HL-60 (cell line): ENCODE measurements around the gene PTPN1.
"Not testable (repeated sequence)": the region's sequence is repeated elsewhere in the genome, so short reads cannot be mapped to it uniquely, and the experiment has no call there.

Experiments
- DNase-seq, 2 experiments: peaks; one replicate each; pipeline ENCODE4 v3.0.0-alpha.2; 2010 to 2020; ENCODE audit warnings: low read depth in 1 of 2, low spot score in 1 of 2
- H3K27ac ChIP-seq: fragments of 250-450 bp; sonication (Bioruptor Pico); replicated peaks from 2 replicates; pipeline ENCODE4 v1.5.1; 2020; ENCODE audit warnings: mild to moderate bottlenecking, moderate library complexity
- H3K27me3 ChIP-seq: fragments of 250-450 bp; sonication (Bioruptor Pico); 2 replicates; pipeline ENCODE4 v1.5.1; 2021; ENCODE audit warnings: mild to moderate bottlenecking, moderate library complexity; ENCODE audit not compliant: insufficient read depth, poor library complexity, severe bottlenecking
- H3K4me3 ChIP-seq: replicated peaks from 2 replicates; pipeline ENCODE4 v1.5.1; 2011; ENCODE audit warnings: mild to moderate bottlenecking, control low read depth, low read length; ENCODE audit not compliant: insufficient read depth
- CTCF ChIP-seq: IDR thresholded peaks from one replicate; pipeline ENCODE4 v1.5.1; 2011; ENCODE audit warnings: low read length, control low read depth, inconsistent platforms; ENCODE audit not compliant: insufficient read depth
- GABPA ChIP-seq: IDR thresholded peaks from 2 replicates; pipeline ENCODE4 v1.6.1; 2012; ENCODE audit warnings: low read depth
- POLR2AphosphoS5 ChIP-seq: IDR thresholded peaks from 2 replicates; pipeline ENCODE4 v1.6.1; 2012; ENCODE audit warnings: low read depth
- REST ChIP-seq: IDR thresholded peaks from 2 replicates; pipeline ENCODE4 v1.6.1; 2012; ENCODE audit warnings: low read depth; ENCODE audit not compliant: insufficient replicate concordance
- SPI1 ChIP-seq: IDR thresholded peaks from 2 replicates; pipeline ENCODE4 v1.6.1; 2012; ENCODE audit warnings: low read depth, mild to moderate bottlenecking, borderline replicate concordance

Gene PTPN1

DNA sequence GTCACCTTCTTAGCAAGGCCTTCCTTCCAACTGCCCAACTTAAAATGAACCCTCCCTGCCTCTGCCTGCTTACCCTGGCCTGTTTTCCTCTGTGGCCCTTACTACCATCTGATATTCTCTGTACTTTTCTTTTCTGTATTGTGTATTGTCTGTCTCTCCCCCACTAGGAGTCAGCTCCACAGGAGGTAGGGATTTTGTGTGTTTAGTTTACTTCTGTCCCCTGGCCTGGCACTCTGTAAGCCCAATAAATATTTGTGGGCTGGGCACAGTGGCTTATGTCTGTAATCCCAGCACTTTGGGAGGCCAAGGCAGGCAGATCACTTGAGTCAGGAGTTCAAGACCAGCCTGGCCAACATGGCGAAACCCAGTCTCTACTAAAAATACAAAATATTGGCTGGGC lies 108.4 kb downstream of the PTPN1 start:
- Histone ChIP-seq H3K27me3 (no peaks in the 10 kb centered on the region), H3K4me3 (no peak overlapping the region), H3K27ac (no peak overlapping the region)
- TF ChIP-seq GABPA (no peak), POLR2AphosphoS5 (no peak), CTCF (no peak), SPI1 (no peak), REST (no peak)
- DNase-seq: no peak

- not testable (repeated sequence) for H3K27me3 ChIP-seq, DNase-seq, H3K27ac ChIP-seq, H3K4me3 ChIP-seq
Observed at GRCh38 chr20:50620459-50620858, 110.3 kb downstream of the PTPN1 start.

GRCh38 chr20:50621068-50621665 lies 111.0 kb downstream of the PTPN1 start:
- DNase-seq: no peak
- no peak overlapping the region for H3K27ac ChIP-seq
- TF ChIP-seq GABPA (no peak), POLR2AphosphoS5 (no peak), REST (no peak), CTCF (no peak), SPI1 (no peak)
- no peak overlapping the region for H3K4me3 ChIP-seq
- H3K27me3 ChIP-seq: no peaks in the 10 kb centered on the region

- Histone ChIP-seq H3K27me3 (no peaks in the 10 kb centered on the region), H3K4me3 (no peak overlapping the region), H3K27ac (no peak overlapping the region)
- TF ChIP-seq REST (no peak), POLR2AphosphoS5 (no peak), GABPA (no peak), SPI1 (no peak), CTCF (no peak)
- DNase-seq: no peak
Observed at GRCh38 chr20:50624351-50625016, 114.3 kb downstream of the PTPN1 start.
